Activated CD8-positive, alpha-beta memory T cell treated with anti-CD3 and anti-CD28 coated beads for 24 hours (primary cell): Measurements from ENCODE around the gene RTF1.
A peak's percentile ranks its signal among the peaks of the same experiment; 100 is the strongest.

Experiments used
- DNase-seq: peaks from one replicate; pipeline ENCODE4 v3.0.0-alpha.2; 2020

Gene RTF1

DNA sequence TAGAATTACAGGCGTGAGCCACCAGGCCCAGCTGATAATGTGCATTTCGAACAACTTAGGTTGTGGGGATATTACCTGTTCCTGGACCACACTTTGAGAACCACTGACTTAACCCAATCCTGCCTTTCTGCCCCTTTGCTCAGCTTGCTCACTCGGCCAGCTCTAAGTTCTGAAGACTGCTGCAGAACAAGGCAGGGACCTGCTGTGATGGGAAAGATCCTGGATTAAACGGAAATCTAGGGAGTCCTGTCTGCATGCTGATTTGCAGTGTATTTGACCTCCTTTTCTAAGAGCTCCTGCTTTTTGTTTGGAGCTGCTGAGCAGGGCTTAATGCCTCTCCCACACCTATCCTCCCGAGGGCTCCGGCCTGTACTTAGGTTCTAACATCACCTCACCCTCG, 93.8 kb downstream of the RTF1 start:
- DNase-seq: no peak

GRCh38 chr15:41511331-41511898, 94.5 kb downstream of the RTF1 start:
- no peak for DNase-seq

DNA sequence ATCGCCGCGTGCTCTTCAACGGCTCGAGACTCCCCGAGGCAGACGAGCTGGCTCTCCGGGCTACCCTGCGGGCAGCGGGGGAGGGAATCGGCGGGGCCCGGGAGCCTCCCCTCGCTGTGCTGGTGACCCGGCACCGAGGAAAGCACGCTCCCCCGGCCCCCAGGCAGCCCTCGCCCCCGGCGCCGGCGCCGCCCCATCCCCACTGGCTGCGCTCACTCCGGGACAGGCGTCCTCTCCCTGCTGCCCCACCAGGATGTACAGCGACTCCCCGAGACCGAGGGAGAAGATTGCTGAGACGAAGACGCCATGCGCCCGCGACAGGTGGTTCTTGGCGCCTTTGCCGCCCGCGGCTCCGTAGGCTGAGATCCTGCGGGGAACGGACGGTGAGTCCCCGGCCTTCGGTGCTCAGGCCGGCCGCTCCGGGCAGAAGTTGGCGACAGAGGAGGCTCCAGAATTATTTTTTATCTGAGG, 95.0 kb downstream of the RTF1 start:
- peak; percentile 72 for DNase-seq

- DNase-seq: no peak
Observed at GRCh38 chr15:41512512-41512939, 95.6 kb downstream of the RTF1 start.

GRCh38 chr15:41512940-41513505, 96.1 kb downstream of the RTF1 start:
- no peak for DNase-seq

DNA sequence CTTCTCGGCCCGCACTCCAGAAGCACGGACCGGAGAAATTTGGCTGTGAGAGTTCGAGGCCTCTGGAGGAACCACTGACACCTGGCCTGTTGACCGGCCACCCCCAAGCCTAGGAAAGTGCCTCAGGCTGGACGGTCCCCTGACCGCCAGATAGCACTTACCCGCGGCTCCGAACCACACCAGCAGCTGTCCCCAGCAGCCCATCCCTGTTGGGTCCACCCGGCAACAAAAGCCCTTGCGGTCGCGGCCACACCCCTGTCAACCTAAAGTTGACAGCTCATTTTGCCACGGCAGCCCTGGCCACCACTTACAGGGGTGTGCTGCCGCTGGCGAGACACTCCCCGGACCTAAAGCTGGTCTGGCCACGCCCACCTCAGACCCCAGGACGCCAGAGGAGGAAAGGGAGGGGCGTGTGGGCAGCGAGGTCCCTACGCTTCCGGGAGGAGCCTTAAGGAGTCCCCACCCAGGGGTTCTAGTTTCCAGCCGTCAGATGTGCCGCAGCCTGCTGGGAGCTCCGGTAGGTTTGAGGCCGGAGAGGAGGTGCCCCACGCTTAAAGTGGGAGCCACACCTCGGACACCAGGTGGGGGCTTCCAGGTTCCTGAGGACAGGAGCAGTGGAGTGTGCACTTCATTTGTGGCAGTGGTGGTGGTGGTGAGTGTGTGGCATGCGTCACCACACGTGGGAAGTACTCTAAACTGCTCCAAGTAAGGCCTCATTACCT, 96.8 kb downstream of the RTF1 start, which contains the start of gene LTK:
TSS of gene LTK (minus strand) at position 322 of the 722 bp plus-strand sequence. CDS start at position 204, 118 bp downstream.
- peak; percentile 68 for DNase-seq

DNA sequence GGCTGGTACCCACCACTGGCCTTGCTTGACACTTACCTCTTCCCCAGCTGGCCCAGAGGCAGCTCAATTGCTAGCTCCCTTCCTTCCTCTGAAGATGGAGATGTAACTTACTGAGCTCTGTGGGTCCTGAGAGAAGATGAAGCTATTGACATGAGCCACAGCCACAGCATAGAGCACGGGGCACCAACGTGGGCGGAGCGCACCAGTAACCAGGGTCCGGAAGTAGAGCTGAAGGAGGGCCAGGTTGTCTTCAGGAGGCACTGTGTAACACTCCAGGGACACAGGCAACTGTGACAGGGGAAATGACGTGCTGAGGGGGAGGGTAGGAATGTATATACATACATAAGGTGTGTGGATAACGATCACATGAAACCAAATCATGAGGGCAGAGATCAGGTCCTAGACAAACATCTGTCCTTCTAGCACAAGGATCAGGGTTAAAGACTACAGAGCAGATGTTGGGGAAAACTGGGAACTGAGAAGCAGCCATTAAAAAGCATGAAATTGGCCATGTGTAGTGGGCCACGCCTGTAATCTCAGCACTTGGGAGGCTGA, 101.1 kb downstream of the RTF1 start:
- DNase-seq: no peak

DNA sequence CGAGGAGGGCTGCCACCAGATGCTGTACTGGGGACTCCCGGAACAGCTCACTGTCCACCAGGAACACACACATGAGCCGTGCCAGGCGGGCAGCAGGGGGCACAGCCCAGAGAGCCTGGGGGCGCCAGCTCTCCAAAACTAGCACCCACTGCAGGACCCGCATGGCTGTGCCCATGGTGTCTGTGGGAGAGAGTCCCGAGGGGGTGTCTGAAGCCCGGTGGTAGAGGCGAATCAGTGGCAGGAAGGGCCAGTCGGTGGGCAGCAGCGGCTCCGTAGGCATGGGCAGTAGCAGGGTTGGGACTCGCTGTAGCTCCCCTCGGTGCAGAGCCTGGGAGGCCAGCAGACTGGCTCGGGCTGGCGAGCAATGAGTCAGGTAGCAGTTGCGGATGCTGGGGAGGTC, 103.7 kb downstream of the RTF1 start:
- no peak for DNase-seq

DNA sequence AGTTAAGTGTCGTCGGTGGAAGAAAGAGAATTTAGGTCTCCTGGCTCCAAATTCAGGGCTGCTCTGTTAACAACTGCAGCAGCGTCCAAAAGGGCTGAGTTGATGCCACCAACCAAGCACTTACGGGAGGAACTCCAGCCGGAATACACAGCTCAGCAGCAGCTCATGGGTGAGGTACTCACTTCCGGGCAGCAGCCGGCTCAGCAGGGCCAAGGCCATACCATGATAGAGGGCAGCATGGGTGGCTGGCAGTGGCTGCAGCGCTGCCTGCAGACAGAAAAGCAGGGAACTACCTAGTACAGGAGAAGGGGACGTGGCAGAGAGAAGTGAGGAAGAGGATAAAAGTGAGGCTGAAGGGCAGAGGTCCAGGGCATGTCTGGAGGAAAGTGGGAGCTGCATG, 104.7 kb downstream of the RTF1 start:
- DNase-seq: no peak

GRCh38 chr15:41523097-41523496, 106.2 kb downstream of the RTF1 start:
- no peak for DNase-seq

DNA sequence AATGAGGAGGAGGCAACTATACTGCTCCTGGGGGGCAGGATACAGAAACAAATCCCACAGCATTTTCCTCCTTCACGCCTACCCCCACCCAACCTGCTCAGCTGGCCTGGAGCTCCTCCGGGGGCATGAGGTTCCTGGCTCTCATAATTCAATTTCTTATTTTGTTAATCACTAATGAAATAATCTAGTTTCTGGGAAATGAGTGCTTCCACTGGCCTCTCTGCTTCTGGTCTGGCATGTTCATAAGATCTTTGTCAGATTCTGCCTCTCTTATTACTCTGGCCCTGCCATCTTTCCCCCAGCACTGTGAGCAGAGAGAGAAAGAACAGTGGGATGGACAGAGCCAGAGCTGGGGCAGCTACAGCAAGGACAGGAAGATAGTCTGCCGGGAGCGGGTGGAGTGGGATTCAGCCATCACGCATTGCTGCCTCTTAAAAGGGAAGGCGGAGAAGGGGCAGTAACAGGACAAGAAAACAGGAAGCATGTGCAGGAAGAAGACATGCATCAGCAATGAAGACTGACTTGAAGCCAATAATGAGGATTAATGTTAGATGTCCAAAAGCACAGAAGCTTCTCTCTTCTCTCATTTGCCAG, 113.6 kb downstream of the RTF1 start:
- DNase-seq: no peak
